SW480 (cell line): ENCODE results near the gene TNIK.

Experiments
- DNase-seq: peaks from one replicate; pipeline ENCODE4 v3.0.0-alpha.2; 2016; ENCODE audit warnings: low spot score

TNIK gene

GRCh38 chr3:171088964-171089754, 371.0 kb downstream of the TNIK start:
- peak; percentile 13 for DNase-seq

GRCh38 chr3:171088496-171088895, 371.7 kb downstream of the TNIK start:
- DNase-seq, result no peak

GRCh38 chr3:171086914-171087313, 373.3 kb downstream of the TNIK start:
- no peak for DNase-seq

DNA sequence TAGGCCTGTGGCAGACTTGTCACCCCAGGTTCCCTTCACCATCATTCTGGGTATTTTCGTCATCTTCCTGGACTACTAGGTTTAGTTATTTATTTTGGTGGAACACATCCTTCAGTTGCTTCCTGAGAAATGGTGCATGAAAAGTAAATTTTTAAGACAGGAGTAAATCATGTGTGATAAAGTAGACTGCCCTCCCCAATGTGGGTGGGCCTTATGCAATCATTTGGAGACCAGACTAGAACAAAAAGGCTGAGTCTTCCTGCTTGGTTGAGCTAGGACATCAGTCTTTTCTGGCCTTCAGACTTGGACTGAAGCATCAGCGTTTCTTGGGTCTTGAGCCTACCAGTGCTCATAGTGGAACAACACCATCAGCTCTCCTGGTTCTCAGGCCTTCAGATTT, 382.9 kb downstream of the TNIK start:
- DNase-seq, result no peak

GRCh38 chr3:171072432-171072831, 387.8 kb downstream of the TNIK start:
- DNase-seq, result no peak

GRCh38 chr3:171068658-171069057, 391.5 kb downstream of the TNIK start:
- no peak for DNase-seq

DNA sequence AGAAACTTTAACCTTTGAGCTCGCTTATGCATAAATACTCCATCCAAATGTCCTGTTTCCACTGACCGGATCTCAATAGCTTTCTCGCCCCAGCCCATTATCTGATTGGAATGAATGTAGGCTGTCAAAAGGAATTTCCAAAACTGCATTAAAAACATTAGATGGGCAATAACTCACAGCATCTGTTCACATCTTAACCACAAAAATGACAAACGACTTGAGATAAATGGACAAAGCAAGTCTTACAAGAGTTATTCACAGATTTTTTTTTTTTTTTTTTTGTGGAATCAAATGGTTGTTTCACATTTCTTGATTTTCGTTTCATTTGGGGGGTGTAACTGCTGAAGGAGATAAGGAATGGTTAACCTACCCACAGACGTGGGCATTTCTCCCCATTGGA, 394.0 kb downstream of the TNIK start:
- no peak for DNase-seq

DNA sequence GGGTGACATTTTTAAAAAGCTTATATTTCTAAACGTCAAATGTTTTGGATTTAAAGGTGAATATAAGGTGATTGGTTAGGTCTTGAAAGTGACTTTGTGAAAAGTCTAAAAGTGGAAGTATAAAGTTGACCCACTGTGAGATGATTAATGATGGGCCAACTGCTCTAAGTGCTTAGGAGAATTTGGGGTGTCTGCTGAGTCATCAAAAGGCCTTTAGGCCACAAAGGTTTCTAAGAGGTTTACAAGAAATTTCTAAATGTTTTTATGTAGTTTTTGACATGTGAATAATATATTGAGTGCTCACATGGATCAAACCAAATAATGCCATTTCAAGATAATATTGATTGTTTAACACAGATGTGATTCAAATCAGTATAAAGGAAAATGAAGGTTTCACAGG, 394.5 kb downstream of the TNIK start:
- DNase-seq, result no peak

- DNase-seq, result no peak
These were observed 395.7 kb downstream of the TNIK start for GRCh38 chr3:171064461-171064860.

DNA sequence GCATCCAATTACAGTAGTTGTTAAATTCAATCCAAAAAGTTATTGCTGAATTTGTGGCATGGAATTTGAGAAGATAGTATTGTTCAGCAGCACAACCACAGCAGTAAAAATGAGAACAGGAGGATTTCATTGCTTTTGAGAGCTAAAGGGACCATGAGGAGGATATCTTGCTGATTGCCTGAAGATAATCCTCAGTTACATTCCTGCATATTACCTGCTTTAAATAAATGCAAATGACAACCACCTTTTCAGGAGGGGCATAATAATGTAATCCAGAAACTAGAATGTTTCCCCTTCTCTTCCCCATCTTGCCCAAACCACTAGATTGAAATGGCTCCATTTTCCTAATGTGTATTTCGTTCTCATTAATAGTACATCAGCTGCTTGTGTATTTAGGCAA, 398.5 kb downstream of the TNIK start:
- no peak for DNase-seq

GRCh38 chr3:171059978-171060377, 400.2 kb downstream of the TNIK start:
- no peak for DNase-seq

DNA sequence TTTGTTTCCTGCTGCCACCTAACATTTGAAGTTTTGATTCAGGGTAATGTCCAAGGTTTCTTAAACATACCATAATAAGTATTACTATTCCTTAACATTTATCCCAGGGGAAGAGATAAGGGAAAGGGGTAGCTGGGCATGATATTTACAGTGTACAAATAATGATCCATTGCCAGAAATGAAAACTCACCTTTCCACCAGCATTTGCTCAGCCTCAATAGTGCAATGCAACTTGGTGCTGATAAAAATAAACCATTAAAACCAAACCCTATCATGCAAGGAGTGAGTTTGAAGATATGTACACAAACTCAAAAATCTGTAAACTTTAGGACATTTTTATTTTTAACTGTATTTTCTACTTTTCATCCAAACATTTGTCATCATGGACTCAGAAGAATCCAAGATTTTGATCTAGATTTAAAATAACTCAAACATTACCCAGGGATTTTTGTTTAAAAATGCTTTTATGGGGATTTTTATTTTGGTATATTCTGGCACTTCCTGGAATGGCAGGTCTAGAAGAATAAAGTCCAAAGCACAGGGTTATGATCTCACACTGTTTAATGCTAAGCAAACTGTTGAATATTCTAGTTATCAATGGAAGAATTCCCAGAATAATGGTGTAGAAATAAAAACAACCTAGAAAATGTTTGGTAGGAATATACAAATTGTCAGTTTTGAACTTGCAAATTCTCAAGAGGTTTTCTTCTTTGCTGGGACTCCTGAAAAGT, 401.2 kb downstream of the TNIK start:
- DNase-seq, result no peak

DNA sequence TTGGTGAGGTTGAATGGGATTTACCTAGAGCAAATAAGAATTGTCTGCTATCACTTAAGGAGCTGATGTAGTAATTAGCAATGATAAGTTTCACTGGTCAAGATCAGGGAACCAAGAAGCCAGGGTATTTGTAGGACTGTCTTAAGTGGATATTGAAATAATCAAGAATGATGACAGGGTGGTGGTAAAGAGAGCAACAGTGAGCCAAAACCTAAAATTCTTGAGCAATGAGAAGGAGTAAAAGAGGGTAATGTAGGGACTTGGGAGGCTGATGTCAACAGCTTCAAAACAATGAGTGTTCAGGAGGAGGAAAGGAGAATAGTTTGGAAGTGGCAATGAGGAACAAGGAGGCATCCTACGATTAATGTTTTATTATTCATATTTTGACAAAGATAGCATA, 402.1 kb downstream of the TNIK start:
- no peak for DNase-seq

- no peak for DNase-seq
These were observed 403.1 kb downstream of the TNIK start for GRCh38 chr3:171057072-171057471.

GRCh38 chr3:171056528-171056927, 403.7 kb downstream of the TNIK start:
- DNase-seq, result no peak

DNA sequence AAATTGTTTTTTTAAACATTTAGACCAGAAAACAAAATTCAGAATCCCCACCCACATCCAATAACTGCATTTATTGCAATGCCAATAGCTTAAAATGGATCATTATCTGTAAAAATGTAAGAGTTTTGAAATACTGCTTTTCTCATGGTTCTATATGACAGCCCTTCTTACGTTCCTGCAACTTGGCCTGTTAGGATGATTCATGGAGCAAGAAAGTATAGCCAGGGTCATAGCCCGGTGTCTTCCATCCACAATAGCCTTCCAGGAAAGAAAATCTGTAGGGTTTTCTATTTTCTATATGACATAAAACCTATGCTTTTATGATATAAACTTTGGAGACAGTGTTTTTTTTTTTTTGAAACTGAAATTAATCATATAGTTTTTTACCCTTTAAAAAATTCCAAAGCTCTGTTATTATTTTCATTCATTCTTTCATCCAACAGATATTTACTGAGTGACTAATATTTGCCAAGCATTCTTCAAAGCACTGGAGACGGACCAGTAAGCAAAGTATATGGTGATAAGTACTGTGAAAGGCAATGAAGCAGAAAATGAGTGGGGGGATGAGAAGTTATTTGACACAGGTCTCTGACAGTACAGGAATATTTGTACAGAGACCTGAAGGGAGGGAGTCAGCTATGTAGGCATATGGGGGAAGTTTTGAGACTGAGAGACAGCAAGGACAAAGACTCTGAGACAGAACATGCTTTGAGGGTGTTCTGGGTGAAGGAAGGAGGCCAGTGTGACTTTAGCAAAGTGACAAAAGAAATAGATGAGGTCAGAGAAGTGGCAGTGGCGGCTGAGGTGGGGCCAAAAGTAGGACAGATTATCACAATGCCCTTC, 404.6 kb downstream of the TNIK start:
- peak; percentile 2 for DNase-seq

GRCh38 chr3:171054921-171055320, 405.3 kb downstream of the TNIK start:
- no peak for DNase-seq

GRCh38 chr3:171054231-171054630, 406.0 kb downstream of the TNIK start:
- DNase-seq, result no peak

GRCh38 chr3:171049861-171050444, 410.3 kb downstream of the TNIK start:
- DNase-seq, result peak; percentile 81

DNA sequence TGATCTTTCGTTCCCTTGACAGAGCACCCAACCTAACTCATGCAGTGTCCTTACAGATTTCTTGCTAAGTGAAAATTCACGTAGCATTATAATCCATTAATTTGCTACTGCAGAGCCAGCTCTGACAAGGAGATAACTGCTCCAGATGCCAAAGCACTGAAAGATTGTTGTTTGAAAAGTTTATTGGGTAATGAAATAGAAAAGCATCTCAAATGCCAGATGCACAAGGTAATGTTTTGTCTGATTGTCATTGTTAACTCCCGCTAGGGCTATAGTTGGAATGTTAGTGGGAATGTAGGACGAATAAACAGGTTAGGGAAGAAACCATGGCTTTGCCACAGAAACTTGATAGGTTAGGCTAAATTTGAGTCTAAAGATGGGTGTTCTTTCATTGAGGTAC, 413.4 kb downstream of the TNIK start:
- no peak for DNase-seq

- DNase-seq, result no peak
These were observed 415.1 kb downstream of the TNIK start for GRCh38 chr3:171044835-171045793.
